ENCODE results near the gene OR2D2.

The OR2D2 gene

GRCh38 chr11:6900327-6900999 lies 8.2 kb upstream of the OR2D2 start:
- no peak for TF ChIP-seq GATA3 (IDR thresholded peaks at IDR 0.05; ENCODE audit: low read depth, low read length)
- no peak for TF ChIP-seq GATA2 (IDR thresholded peaks at IDR 0.05; ENCODE audit: low read depth, low read length)

DNA sequence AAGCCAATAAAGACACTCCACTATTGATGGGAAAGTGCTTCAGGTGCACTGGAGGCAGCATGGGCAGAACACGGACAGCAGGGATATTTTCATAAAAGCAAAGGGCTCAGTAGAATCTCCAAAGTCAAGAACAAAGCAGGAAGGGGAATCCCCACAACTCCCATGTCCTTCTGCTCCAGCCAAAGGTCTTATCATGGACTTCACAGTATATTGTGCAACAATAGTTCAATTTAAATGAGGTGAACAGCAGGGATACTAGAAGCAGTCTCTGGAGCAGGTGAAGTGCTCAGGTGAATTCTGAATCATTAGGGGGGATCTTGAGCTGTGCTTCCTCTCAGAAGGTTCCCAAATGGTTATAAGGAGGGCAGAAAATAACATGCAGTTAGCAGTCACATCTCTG lies 6.6 kb upstream of the OR2D2 start:
- TF ChIP-seq GATA3 (IDR thresholded peaks at IDR 0.05; ENCODE audit: low read depth, low read length) (no peak), GATA2 (IDR thresholded peaks at IDR 0.05; ENCODE audit: low read depth, low read length) (no peak)

- no peak for TF ChIP-seq GATA3 (IDR thresholded peaks at IDR 0.05; ENCODE audit: low read depth, low read length)
- TF ChIP-seq GATA2 (IDR thresholded peaks at IDR 0.05; ENCODE audit: low read depth, low read length) = no peak
Measured at GRCh38 chr11:6895010-6895409, 2.7 kb upstream of the OR2D2 start.

GRCh38 chr11:6894097-6894496 lies 1.8 kb upstream of the OR2D2 start:
- no peak for TF ChIP-seq GATA3 (IDR thresholded peaks at IDR 0.05; ENCODE audit: low read depth, low read length)
- TF ChIP-seq GATA2 (IDR thresholded peaks at IDR 0.05; ENCODE audit: low read depth, low read length) = no peak

GRCh38 chr11:6889835-6890234 lies 2.5 kb downstream of the OR2D2 start:
- TF ChIP-seq GATA2 (IDR thresholded peaks at IDR 0.05; ENCODE audit: low read depth, low read length) (no peak), GATA3 (IDR thresholded peaks at IDR 0.05; ENCODE audit: low read depth, low read length) (no peak)

DNA sequence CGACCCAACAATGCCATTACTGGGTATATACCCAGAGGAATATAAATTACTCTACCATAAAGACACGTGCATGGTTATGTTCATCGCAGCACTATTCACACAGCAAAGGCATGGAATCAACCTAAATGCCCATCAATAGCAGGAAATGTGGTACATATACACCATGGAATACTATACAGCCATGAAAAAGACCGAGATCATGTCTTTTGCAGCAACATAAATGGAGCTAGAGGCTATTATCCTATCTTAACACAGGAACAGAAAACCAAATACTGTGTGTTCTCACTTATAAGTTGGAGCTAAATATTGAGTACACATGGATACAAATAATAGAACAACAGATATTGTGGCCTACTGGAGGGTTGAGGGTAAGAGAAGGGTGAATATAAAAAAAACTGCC lies 3.5 kb downstream of the OR2D2 start:
- no peak for TF ChIP-seq GATA2 (IDR thresholded peaks at IDR 0.05; ENCODE audit: low read depth, low read length)
- no peak for TF ChIP-seq GATA3 (IDR thresholded peaks at IDR 0.05; ENCODE audit: low read depth, low read length)

DNA sequence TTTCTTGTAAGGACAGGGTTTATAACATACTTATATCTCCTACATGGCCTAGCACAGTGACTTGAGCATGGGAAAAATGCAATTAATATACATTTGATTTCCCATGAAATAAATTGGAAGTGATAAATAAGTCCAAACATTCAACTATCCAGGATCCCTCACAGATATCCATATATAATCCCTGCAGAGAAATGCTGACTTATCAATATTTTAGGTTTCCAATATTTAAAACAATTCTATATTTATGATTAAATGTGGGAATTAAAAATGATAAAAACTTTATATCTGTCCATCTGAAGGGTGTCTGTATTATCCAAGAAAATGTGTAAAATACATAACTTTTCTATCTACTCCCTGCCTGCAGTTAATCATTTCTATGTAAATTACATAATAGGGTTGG lies 9.5 kb downstream of the OR2D2 start:
- TF ChIP-seq GATA2 (IDR thresholded peaks at IDR 0.05; ENCODE audit: low read depth, low read length) (no peak), GATA3 (IDR thresholded peaks at IDR 0.05; ENCODE audit: low read depth, low read length) (no peak)

- TF ChIP-seq GATA2 (IDR thresholded peaks at IDR 0.05; ENCODE audit: low read depth, low read length) (no peak), GATA3 (IDR thresholded peaks at IDR 0.05; ENCODE audit: low read depth, low read length) (no peak)
Measured at GRCh38 chr11:6876914-6877313, 15.4 kb downstream of the OR2D2 start.

DNA sequence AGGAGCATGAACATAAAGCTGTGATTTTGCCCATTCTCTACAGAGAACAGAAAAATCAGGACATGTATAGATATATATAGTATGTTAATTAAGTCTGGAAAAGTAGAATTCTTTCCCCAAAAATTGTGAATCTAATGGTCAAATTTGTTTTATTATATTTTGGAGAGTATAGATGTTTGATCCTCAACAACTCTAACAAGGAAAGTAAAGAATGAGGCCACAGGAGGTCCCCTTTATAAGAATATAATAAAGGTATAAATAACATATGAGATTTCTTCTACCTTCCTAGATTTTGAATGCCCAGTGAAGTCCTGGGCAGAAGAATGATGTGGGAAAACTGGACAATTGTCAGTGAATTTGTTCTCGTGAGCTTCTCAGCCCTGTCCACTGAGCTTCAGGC lies 16.0 kb downstream of the OR2D2 start, which contains the start of gene OR10A4:
TSS of gene OR10A4 (plus strand) at position 301 of the 400 bp plus-strand sequence. CDS start at position 324, 23 bp downstream.
- no peak for TF ChIP-seq GATA3 (IDR thresholded peaks at IDR 0.05; ENCODE audit: low read depth, low read length)
- no peak for TF ChIP-seq GATA2 (IDR thresholded peaks at IDR 0.05; ENCODE audit: low read depth, low read length)

DNA sequence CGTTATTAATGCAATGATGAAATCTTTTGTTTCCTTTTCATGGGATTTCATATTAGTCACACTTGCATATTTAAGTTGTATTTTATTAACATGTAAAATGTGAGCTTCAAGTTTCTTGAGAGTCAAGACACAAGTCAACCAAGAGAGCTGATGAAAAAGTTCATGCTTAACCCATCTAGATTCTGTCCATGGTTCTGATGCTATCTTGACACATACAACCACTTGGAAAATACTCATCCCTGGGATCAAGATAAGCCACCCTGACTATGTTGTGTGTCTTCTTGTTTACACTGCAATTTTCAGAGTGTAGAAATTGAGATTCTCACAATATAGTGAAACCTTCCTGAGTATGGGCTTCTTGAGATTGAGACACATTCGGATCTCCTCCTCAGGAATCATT lies 16.5 kb downstream of the OR2D2 start:
- TF ChIP-seq GATA2 (IDR thresholded peaks at IDR 0.05; ENCODE audit: low read depth, low read length) = no peak
- TF ChIP-seq GATA3 (IDR thresholded peaks at IDR 0.05; ENCODE audit: low read depth, low read length) = no peak

- no peak for TF ChIP-seq GATA3 (IDR thresholded peaks at IDR 0.05; ENCODE audit: low read depth, low read length)
- TF ChIP-seq GATA2 (IDR thresholded peaks at IDR 0.05; ENCODE audit: low read depth, low read length) = no peak
Measured at GRCh38 chr11:6871278-6871677, 21.0 kb downstream of the OR2D2 start.

DNA sequence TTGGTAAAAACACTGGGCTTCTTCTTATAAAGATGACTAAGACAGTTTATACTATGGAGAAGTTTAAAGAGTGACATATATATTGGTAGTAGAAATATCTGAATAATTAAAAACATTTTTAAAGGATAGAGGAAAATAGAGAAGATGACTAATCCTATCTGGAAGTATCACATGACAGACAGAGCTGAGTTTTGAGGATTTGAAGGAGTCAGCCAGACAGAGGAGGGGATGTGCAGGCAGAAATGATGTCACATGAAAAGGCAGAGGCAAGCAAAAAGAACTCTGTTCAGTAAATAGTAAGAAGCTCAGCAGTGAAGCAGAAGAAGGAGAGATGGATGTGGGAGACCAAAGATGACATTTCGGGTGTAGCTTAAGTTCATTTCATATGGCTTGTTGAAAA lies 27.9 kb downstream of the OR2D2 start:
- TF ChIP-seq GATA3 (IDR thresholded peaks at IDR 0.05; ENCODE audit: low read depth, low read length) = no peak
- TF ChIP-seq GATA2 (IDR thresholded peaks at IDR 0.05; ENCODE audit: low read depth, low read length) = no peak

GRCh38 chr11:6862961-6863360 lies 29.3 kb downstream of the OR2D2 start, which contains the start of gene OR10A2:
OR10A2 (plus strand) TSS chr11:6863057; CDS start chr11:6869755, 6,698 bp downstream.
- TF ChIP-seq GATA2 (IDR thresholded peaks at IDR 0.05; ENCODE audit: low read depth, low read length) = no peak
- TF ChIP-seq GATA3 (IDR thresholded peaks at IDR 0.05; ENCODE audit: low read depth, low read length) = no peak

DNA sequence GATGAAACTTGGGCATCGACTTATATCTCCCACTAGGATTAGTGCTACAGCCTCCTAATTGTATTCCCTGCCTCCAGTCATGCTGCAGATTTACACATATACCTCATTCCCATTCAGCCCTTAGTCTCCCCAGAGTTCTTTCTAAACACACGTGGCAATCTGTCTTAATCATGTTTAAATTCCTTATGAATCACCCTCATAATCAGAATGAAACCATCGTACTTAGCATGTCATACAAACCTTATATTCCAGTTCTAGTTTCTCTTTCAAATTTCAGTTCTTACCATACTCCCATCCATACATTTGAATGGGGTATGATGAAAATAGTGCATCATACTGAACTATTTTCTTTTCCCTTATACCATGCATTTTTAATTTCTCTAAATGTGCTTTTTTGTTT lies 35.4 kb downstream of the OR2D2 start:
- TF ChIP-seq GATA3 (IDR thresholded peaks at IDR 0.05; ENCODE audit: low read depth, low read length) (no peak), GATA2 (IDR thresholded peaks at IDR 0.05; ENCODE audit: low read depth, low read length) (no peak)

DNA sequence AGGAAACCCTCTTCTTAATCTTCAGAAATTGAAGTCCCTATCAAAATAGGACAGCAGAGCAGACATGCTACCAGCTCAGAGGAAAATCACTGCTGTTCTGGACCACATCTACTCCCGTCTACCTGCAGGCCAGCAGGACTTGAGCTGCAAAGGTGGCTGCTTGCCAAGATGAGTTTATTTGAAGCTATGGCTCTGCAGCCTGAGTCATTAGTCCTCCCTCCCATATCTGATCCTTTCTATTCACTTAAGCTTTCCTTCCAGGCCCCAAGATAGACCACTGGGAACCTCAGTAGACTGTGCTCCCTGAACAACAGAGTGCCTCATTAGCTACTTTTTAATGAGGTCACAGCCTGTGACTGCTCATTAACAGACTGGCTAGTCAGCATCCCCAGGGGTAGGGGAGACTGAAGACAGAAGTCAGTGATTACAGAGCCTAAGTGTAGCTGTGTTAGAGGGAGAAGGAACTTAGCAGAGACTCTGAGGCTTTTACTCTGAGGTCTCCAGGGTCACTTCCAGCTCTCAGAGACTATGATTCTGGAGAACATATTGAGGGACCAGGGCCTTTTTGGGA lies 36.2 kb downstream of the OR2D2 start:
- TF ChIP-seq GATA3 (IDR thresholded peaks at IDR 0.05; ENCODE audit: low read depth, low read length) = no peak
- TF ChIP-seq GATA2 (IDR thresholded peaks at IDR 0.05; ENCODE audit: low read depth, low read length) = no peak
